Endothelial cell of umbilical vein (primary cell): ENCODE data around the gene HPSE2. TPM values are rescaled to one million over a fixed set of nuclear protein-coding genes. Genes with fewer than 3 reads are reported as not detected.

Experiments used
- BruUV-seq: library from RNA; stranded (reverse); fragments of 400-500 nt; replicated peaks from 2 replicates; lab custom pipeline; 2021; lab: Mats Ljungman, UMichigan
- CTCF ChIA-PET: fragments of 300-600, 350-600 bp; sonication (Branson Sonifier 250); formaldehyde crosslinking; loops from one replicate; lab custom pipeline; 2021; ENCODE audit warnings: antibody characterized with exemption, inconsistent platforms; lab: Charles Lee
- POLR2A ChIA-PET: fragments of 300-600, 350-600 bp; sonication (Branson Sonifier 250); formaldehyde crosslinking; loops from one replicate; lab custom pipeline; 2021; ENCODE audit warnings: antibody characterized with exemption, inconsistent platforms; lab: Charles Lee
- DNase-seq: peaks from one replicate; pipeline ENCODE4 v3.0.0-alpha.2; 2011; ENCODE audit warnings: low read depth, low spot score
- FAIRE-seq: peaks from 2 replicates; lab custom pipeline; 2011; peaks lifted over from hg19 to GRCh38; lab: Jason Lieb, UNC
- H2AFZ ChIP-seq: 2 replicates; pipeline ENCODE4 v1.6.0; 2012; ENCODE audit warnings: low read depth, low read length, control low read depth, inconsistent platforms
- H3K27ac ChIP-seq: 2 replicates; pipeline ENCODE4 v1.5.1; 2011; ENCODE audit warnings: low read depth, mild to moderate bottlenecking, control low read depth, low read length, moderate library complexity; ENCODE audit not compliant: insufficient read depth
- H3K27me3 ChIP-seq, 2 experiments: 2 replicates each; pipeline versions ENCODE4 v1.6.0 to v1.6.1; 2011; ENCODE audit warnings: low read length in 2 of 2, mixed read lengths in 1 of 2; ENCODE audit not compliant: control insufficient read depth in 2 of 2, insufficient read depth in 2 of 2
- H3K36me3 ChIP-seq, 2 experiments: 2 replicates in 1 of 2; 3 replicates in 1 of 2; pipeline ENCODE4 v1.5.1; 2011; ENCODE audit warnings: low read length in 2 of 2, mild to moderate bottlenecking in 1 of 2, moderate library complexity in 1 of 2; ENCODE audit not compliant: control insufficient read depth in 2 of 2, insufficient read depth in 2 of 2; ENCODE audit errors: extremely low read depth in 1 of 2
- H3K4me1 ChIP-seq: 3 replicates; pipeline ENCODE4 v1.5.1; 2011; ENCODE audit warnings: mild to moderate bottlenecking, low read length; ENCODE audit not compliant: control insufficient read depth, insufficient read depth; ENCODE audit errors: extremely low read depth
- H3K4me2 ChIP-seq: 2 replicates; pipeline ENCODE4 v1.6.1; 2011; ENCODE audit warnings: low read length, control low read depth, mixed read lengths; ENCODE audit not compliant: insufficient read depth
- H3K4me3 ChIP-seq, 3 experiments: fragments of 200-600 bp in 1 of 3; sonication (generic), shearing (Covaris generic) in 1 of 3; replicated peaks in 1 of 3; 2 replicates each; pipeline ENCODE4 v1.5.1; 2011 to 2016; ENCODE audit warnings: control low read depth in 3 of 3, low read length in 3 of 3, mild to moderate bottlenecking in 2 of 3, inconsistent platforms in 1 of 3, low read depth in 1 of 3, moderate library complexity in 1 of 3; ENCODE audit not compliant: insufficient read depth in 1 of 3
- H3K79me2 ChIP-seq: 2 replicates; pipeline ENCODE4 v1.6.0; 2012; ENCODE audit warnings: low read length, inconsistent platforms; ENCODE audit not compliant: control insufficient read depth, insufficient read depth
- H3K9ac ChIP-seq: replicated peaks from 2 replicates; pipeline ENCODE3; 2011; ENCODE audit warnings: low read length, control low read depth; ENCODE audit not compliant: insufficient read depth; ENCODE audit errors: extremely low read depth
- H3K9me1 ChIP-seq: replicated peaks from 3 replicates; pipeline ENCODE4 v1.6.0; 2011; ENCODE audit warnings: mild to moderate bottlenecking, low read length; ENCODE audit not compliant: control insufficient read depth, insufficient read depth; ENCODE audit errors: extremely low read depth
- H3K9me3 ChIP-seq: replicated peaks from 2 replicates; pipeline ENCODE4 v1.5.1; 2012; ENCODE audit warnings: low read length, inconsistent platforms; ENCODE audit not compliant: control insufficient read depth, insufficient read depth
- H4K20me1 ChIP-seq: replicated peaks from 2 replicates; pipeline ENCODE3; 2011; ENCODE audit warnings: mild to moderate bottlenecking, low read length; ENCODE audit not compliant: control insufficient read depth, insufficient read depth; ENCODE audit errors: extremely low read depth
- EZH2 ChIP-seq: IDR thresholded peaks from 2 replicates; pipeline ENCODE4 v1.6.1; 2012; ENCODE audit warnings: borderline replicate concordance, low read depth, mild to moderate bottlenecking, moderate library complexity, low read length, inconsistent platforms; ENCODE audit not compliant: severe bottlenecking
- FOS ChIP-seq: IDR thresholded peaks from 2 replicates; pipeline ENCODE4 v1.6.1; 2011; ENCODE audit warnings: mild to moderate bottlenecking, low read length, moderate library complexity, borderline replicate concordance; ENCODE audit not compliant: insufficient read depth
- GATA2 ChIP-seq: IDR thresholded peaks from 2 replicates; pipeline ENCODE4 v1.7.0; 2011; ENCODE audit warnings: low read depth, mild to moderate bottlenecking, moderate library complexity, mixed read lengths, low read length; ENCODE audit not compliant: insufficient read length, insufficient read depth
- JUN ChIP-seq: IDR thresholded peaks from 2 replicates; pipeline ENCODE4 v1.6.1; 2011; ENCODE audit warnings: borderline replicate concordance, low read depth; ENCODE audit not compliant: insufficient read length, insufficient read depth
- MYC ChIP-seq: IDR thresholded peaks from one replicate; pipeline ENCODE4 v1.6.1; 2011; ENCODE audit warnings: mild to moderate bottlenecking, low read depth, low read length
- POLR2A ChIP-seq: IDR thresholded peaks from 2 replicates; pipeline ENCODE4 v1.6.1; 2012; ENCODE audit warnings: low read depth, mild to moderate bottlenecking, control low read depth, low read length
- POLR2AphosphoS5 ChIP-seq: IDR thresholded peaks from 2 replicates; pipeline ENCODE4 v1.6.1; 2012; ENCODE audit warnings: low read depth, mild to moderate bottlenecking, control low read depth, low read length, moderate library complexity; ENCODE audit not compliant: insufficient read depth
- dilution Hi-C: fragments of 300-500 bp; cut with MboI; formaldehyde crosslinking; loops from one replicate; pipeline ENCODE4 v1.15.0; 2019; ENCODE audit warnings: low sequenced_read_pairs; ENCODE audit not compliant: extremely low pct_ligation_motif_present
- intact Hi-C: fragments of 100-400 bp; cut with micrococcal nuclease; formaldehyde crosslinking; loops from one replicate; pipeline ENCODE4 v1.10.0; 2022
- polyA plus RNA-seq, 4 experiments: library from polyadenylated mRNA; depleted of rRNA in 3 of 4; stranded (reverse) in 3 of 4; unstranded in 1 of 4; fragments of >200 nt; gene quantifications; 2 replicates each; pipeline versions ENCODE4 v1.2.1 to v1.2.3, GENCODE V29; 2011 to 2012; ENCODE audit warnings: missing spikeins in 1 of 4
- total RNA-seq: library from RNA; stranded (reverse); gene quantifications from 2 replicates; pipeline ENCODE4 v1.2.3, GENCODE V29; 2021
- TF ChIP-seq, protein P1 (sequence below): IDR thresholded peaks from 2 replicates; pipeline ENCODE4 v1.6.1; 2011; ENCODE audit not compliant: insufficient read depth, insufficient read length
- TF ChIP-seq, protein P2 (sequence below), 2 donors: IDR thresholded peaks; 1 replicate in 1 of 2; 2 replicates in 1 of 2; pipeline ENCODE4 v1.5.1; 2011; ENCODE audit warnings: low read length in 2 of 2, mild to moderate bottlenecking in 2 of 2, moderate library complexity in 2 of 2, control low read depth in 1 of 2, inconsistent platforms in 1 of 2, low read depth in 1 of 2; ENCODE audit not compliant: insufficient read depth in 1 of 2; ENCODE audit errors: extremely low read depth in 1 of 2

Gene HPSE2
- total and polyA plus RNA-seq, 2 donors (not counting 3 experiments of a cell fraction or from before 2014, with no cell fraction given): not detected

DNA sequence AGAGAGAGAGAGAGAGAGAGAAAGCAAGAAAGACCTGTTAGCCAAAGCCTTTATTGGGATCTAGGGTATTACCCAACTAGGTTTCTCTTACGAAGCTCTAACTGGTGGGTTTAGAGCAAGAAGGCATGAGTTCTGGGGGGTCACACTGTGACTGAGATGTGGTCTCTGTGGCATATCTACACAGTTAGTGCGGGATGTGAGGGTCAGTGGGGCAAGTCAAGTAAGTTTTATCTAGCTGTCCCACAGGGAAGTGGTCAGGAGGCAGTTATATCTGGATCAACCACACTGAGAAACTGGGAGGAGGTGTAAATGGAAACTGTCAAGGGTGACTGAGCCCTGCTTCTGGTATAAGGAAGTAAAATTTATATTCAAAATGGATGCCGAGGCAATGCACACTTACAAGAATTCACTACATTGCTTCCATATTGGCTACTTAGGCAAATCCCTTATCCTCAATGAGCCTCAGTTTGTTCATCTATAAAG lies 457.3 kb downstream of the HPSE2 start:
- Histone ChIP-seq H3K4me3 (no peak overlapping the region), H3K27me3 (no peaks in the 10 kb centered on the region), H3K36me3 (no peaks in the 10 kb centered on the region), H2AFZ (no peak overlapping the region), H3K4me1 (no peaks in the 10 kb centered on the region), H3K9me1 (no peaks in the 10 kb centered on the region), H3K9me3 (peaks cover 1% of the 10 kb centered on the region), H3K9ac (no peak overlapping the region), H3K79me2 (no peaks in the 10 kb centered on the region), H3K4me2 (no peak overlapping the region), H3K27ac (no peak overlapping the region), H4K20me1 (no peaks in the 10 kb centered on the region)
- DNase-seq (no peak), FAIRE-seq (no peak)
- POLR2A ChIA-PET: no interaction called here
- no TSS peak for BruUV-seq
- TF ChIP-seq JUN (no peak), GATA2 (no peak), POLR2AphosphoS5 (no peak), FOS (no peak), EZH2 (no peak), POLR2A (no peak), MYC (no peak)
- intact Hi-C loops: no loop called here
- CTCF ChIA-PET: no interaction called here
- dilution Hi-C loops: no loop called here

DNA sequence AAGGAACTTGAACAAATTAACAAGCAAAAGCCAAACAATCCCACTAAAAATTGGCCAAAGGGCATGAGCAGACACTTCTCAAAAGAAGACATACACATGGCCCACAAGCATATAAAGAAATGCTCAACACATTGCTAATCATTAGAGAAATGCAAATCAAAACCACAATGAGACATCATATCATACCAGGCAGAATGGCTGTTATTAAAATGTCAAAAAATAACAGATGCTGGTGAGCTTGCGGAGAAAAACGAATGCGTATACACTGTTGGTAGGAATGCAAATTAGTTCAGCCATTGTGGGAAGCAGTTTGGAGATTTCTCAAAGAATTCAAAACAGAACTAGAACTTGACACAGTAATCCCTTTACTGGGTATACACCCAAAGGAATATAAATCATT lies 477.2 kb downstream of the HPSE2 start:
- no peak for TF ChIP-seq POLR2A
- TF ChIP-seq JUN: no peak
- no peak for TF ChIP-seq EZH2
- TF ChIP-seq POLR2AphosphoS5: no peak
- TF ChIP-seq, protein P1, sequence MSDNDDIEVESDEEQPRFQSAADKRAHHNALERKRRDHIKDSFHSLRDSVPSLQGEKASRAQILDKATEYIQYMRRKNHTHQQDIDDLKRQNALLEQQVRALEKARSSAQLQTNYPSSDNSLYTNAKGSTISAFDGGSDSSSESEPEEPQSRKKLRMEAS: no peak
- TF ChIP-seq GATA2: no peak
- TF ChIP-seq, protein P2, sequence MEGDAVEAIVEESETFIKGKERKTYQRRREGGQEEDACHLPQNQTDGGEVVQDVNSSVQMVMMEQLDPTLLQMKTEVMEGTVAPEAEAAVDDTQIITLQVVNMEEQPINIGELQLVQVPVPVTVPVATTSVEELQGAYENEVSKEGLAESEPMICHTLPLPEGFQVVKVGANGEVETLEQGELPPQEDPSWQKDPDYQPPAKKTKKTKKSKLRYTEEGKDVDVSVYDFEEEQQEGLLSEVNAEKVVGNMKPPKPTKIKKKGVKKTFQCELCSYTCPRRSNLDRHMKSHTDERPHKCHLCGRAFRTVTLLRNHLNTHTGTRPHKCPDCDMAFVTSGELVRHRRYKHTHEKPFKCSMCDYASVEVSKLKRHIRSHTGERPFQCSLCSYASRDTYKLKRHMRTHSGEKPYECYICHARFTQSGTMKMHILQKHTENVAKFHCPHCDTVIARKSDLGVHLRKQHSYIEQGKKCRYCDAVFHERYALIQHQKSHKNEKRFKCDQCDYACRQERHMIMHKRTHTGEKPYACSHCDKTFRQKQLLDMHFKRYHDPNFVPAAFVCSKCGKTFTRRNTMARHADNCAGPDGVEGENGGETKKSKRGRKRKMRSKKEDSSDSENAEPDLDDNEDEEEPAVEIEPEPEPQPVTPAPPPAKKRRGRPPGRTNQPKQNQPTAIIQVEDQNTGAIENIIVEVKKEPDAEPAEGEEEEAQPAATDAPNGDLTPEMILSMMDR (IDR thresholded peaks at IDR 0.05; ENCODE audit: extremely low read depth in 1 of 2, insufficient read depth in 1 of 2, low read depth in 1 of 2, low read length in 2 of 2): no peak
- no peak for TF ChIP-seq MYC
- no peak for TF ChIP-seq FOS
- no TSS peak for BruUV-seq
- no peaks in the 10 kb centered on the region for H3K9me3 ChIP-seq
- no peaks in the 10 kb centered on the region for H3K9me1 ChIP-seq
- H3K4me3 ChIP-seq: no peak overlapping the region
- H3K9ac ChIP-seq: no peak overlapping the region
- no peaks in the 10 kb centered on the region for H4K20me1 ChIP-seq
- no peak overlapping the region for H2AFZ ChIP-seq
- intact Hi-C loops (no loop called here), dilution Hi-C loops (no loop called here)
- H3K4me2 ChIP-seq: no peak overlapping the region
- H3K27ac ChIP-seq: no peak overlapping the region
- H3K4me1 ChIP-seq: no peaks in the 10 kb centered on the region
- H3K36me3 ChIP-seq: no peaks in the 10 kb centered on the region
- POLR2A ChIA-PET: no interaction called here
- no peaks in the 10 kb centered on the region for H3K79me2 ChIP-seq
- CTCF ChIA-PET: no interaction called here
- DNase-seq (no peak), FAIRE-seq (no peak)
- no peaks in the 10 kb centered on the region for H3K27me3 ChIP-seq
